Upper lobe of right lung (tissue), 1 donor: ENCODE measurements around the gene PSMD4. TPM values are rescaled to one million over a fixed set of nuclear protein-coding genes. Genes with fewer than 3 reads are reported as not detected.

Experiments
- ATAC-seq: fragments of 200-7000 bp; cut with Tn5 transposase; one replicate; pipeline ENCODE4 v1.9.1; 2020; ENCODE audit warnings: mild to moderate bottlenecking, moderate library complexity
- DNase-seq: peaks from one replicate; pipeline ENCODE4 v3.0.0-alpha.2; 2020
- H3K27ac ChIP-seq: fragments of 200-600 bp; one replicate; pipeline ENCODE4 v1.8.0; 2022
- H3K27me3 ChIP-seq: fragments of 200-600 bp; one replicate; pipeline ENCODE4 v1.8.0; 2022; ENCODE audit warnings: mild to moderate bottlenecking
- H3K36me3 ChIP-seq: fragments of 200-600 bp; one replicate; pipeline ENCODE4 v1.8.0; 2022
- H3K4me1 ChIP-seq: fragments of 200-600 bp; one replicate; pipeline ENCODE4 v1.8.0; 2022
- H3K4me3 ChIP-seq: fragments of 200-600 bp; one replicate; pipeline ENCODE4 v1.8.0; 2022; ENCODE audit warnings: mild to moderate bottlenecking
- H3K9me3 ChIP-seq: fragments of 200-600 bp; one replicate; pipeline ENCODE4 v1.8.0; 2022
- CTCF ChIP-seq: fragments of 200-600 bp; IDR thresholded peaks from one replicate; pipeline ENCODE4 v1.8.0; 2022; ENCODE audit warnings: antibody characterized with exemption
- intact Hi-C: fragments of 100-400 bp; cut with DNase I; formaldehyde crosslinking; loops from one replicate; pipeline ENCODE4 v1.11.0; 2022
- total RNA-seq: library from RNA; stranded (reverse); fragmentation: NEBNext Ultra II Directional; extraction: Animal tissue kit (Norgen Biotek cat#: 25700); gene quantifications from one replicate; pipeline ENCODE4 v1.2.1, GENCODE V29; 2021
- donor health status: DM: no; HTN: yes; CAD: no; lungs with severe emphysema.

Gene PSMD4
- total RNA-seq, 1 donor from 2014 or later = 112 TPM

GRCh38 chr1:151309811-151310323 lies 55.3 kb downstream of the PSMD4 start:
- peaks cover 36% of the 10 kb centered on the region for H3K4me1 ChIP-seq
- no peak overlapping the region for H3K4me3 ChIP-seq
- H3K9me3 ChIP-seq = no peaks in the 10 kb centered on the region
- ATAC-seq = no peak
- intact Hi-C loops = no loop called here
- TF ChIP-seq CTCF = no peak
- no peaks in the 10 kb centered on the region for H3K27me3 ChIP-seq
- H3K27ac ChIP-seq = no peak overlapping the region
- DNase-seq = no peak
- H3K36me3 ChIP-seq = peaks cover 99% of the 10 kb centered on the region

GRCh38 chr1:151311011-151311410 lies 56.5 kb downstream of the PSMD4 start:
- Histone ChIP-seq H3K4me3 (no peak overlapping the region), H3K9me3 (no peaks in the 10 kb centered on the region), H3K27ac (peak overlapping the region; percentile 36), H3K27me3 (no peaks in the 10 kb centered on the region), H3K4me1 (peaks cover 36% of the 10 kb centered on the region), H3K36me3 (peaks cover 98% of the 10 kb centered on the region)
- intact Hi-C loops = no loop called here
- no peak for TF ChIP-seq CTCF
- ATAC-seq (no peak), DNase-seq (no peak)

GRCh38 chr1:151311589-151312331 lies 57.2 kb downstream of the PSMD4 start:
- H3K36me3 ChIP-seq = peaks cover 97% of the 10 kb centered on the region
- TF ChIP-seq CTCF = no peak
- no peak overlapping the region for H3K4me3 ChIP-seq
- no peak for DNase-seq
- H3K4me1 ChIP-seq = peaks cover 36% of the 10 kb centered on the region
- intact Hi-C loops = no loop called here
- H3K27me3 ChIP-seq = no peaks in the 10 kb centered on the region
- peak; percentile 94 for ATAC-seq
- peak overlapping the region; percentile 45 for H3K27ac ChIP-seq
- no peaks in the 10 kb centered on the region for H3K9me3 ChIP-seq

- H3K27ac ChIP-seq = peak overlapping the region; percentile 45
- no peak overlapping the region for H3K4me3 ChIP-seq
- TF ChIP-seq CTCF = no peak
- intact Hi-C loops = no loop called here
- H3K9me3 ChIP-seq = no peaks in the 10 kb centered on the region
- no peaks in the 10 kb centered on the region for H3K27me3 ChIP-seq
- no peak for ATAC-seq
- peaks cover 97% of the 10 kb centered on the region for H3K36me3 ChIP-seq
- no peak for DNase-seq
- peaks cover 36% of the 10 kb centered on the region for H3K4me1 ChIP-seq
Observed at GRCh38 chr1:151312411-151312810, 57.9 kb downstream of the PSMD4 start.

- Histone ChIP-seq H3K27ac (no peak overlapping the region), H3K4me1 (peaks cover 36% of the 10 kb centered on the region), H3K36me3 (peaks cover 97% of the 10 kb centered on the region), H3K9me3 (no peaks in the 10 kb centered on the region), H3K27me3 (no peaks in the 10 kb centered on the region), H3K4me3 (no peak overlapping the region)
- TF ChIP-seq CTCF = no peak
- no peak for DNase-seq
- no peak for ATAC-seq
- intact Hi-C loops = no loop called here
Observed at GRCh38 chr1:151312826-151313225, 58.3 kb downstream of the PSMD4 start.
